ENCODE results near the gene MYRFL. TPM values are rescaled to one million over a fixed set of nuclear protein-coding genes. Genes with fewer than 3 reads are reported as not detected.

MYRFL gene
- total RNA-seq, 1 donor from 2014 or later: 0.13 TPM

GRCh38 chr12:69978020-69978419 lies 153.0 kb downstream of the MYRFL start:
- Mint-ChIP-seq H3K27me3 (ENCODE audit: unreplicated experiment) (no peaks in the 10 kb centered on the region), H3K4me1 (ENCODE audit: unreplicated experiment) (no peaks in the 10 kb centered on the region), H3K4me3 (ENCODE audit: unreplicated experiment) (no peak overlapping the region), H3K9me3 (ENCODE audit: unreplicated experiment) (no peaks in the 10 kb centered on the region), H3K27ac (ENCODE audit: unreplicated experiment) (no peak overlapping the region), H3K36me3 (ENCODE audit: unreplicated experiment) (no peaks in the 10 kb centered on the region)
- no peak for TF ChIP-seq CTCF (IDR thresholded peaks at IDR 0.05)
- DNase-seq (ENCODE audit: extremely low spot score, unreplicated experiment): no peak

- H3K4me3 Mint-ChIP-seq (ENCODE audit: unreplicated experiment): no peak overlapping the region
- no peak for DNase-seq (ENCODE audit: extremely low spot score, unreplicated experiment)
- H3K27ac Mint-ChIP-seq (ENCODE audit: unreplicated experiment): no peak overlapping the region
- H3K36me3 Mint-ChIP-seq (ENCODE audit: unreplicated experiment): no peaks in the 10 kb centered on the region
- H3K4me1 Mint-ChIP-seq (ENCODE audit: unreplicated experiment): no peaks in the 10 kb centered on the region
- H3K9me3 Mint-ChIP-seq (ENCODE audit: unreplicated experiment): no peaks in the 10 kb centered on the region
- TF ChIP-seq CTCF (IDR thresholded peaks at IDR 0.05): no peak
- no peaks in the 10 kb centered on the region for H3K27me3 Mint-ChIP-seq (ENCODE audit: unreplicated experiment)
Measured at GRCh38 chr12:69981881-69982475, 157.0 kb downstream of the MYRFL start.

GRCh38 chr12:69984241-69984640 lies 159.2 kb downstream of the MYRFL start:
- no peaks in the 10 kb centered on the region for H3K27me3 Mint-ChIP-seq (ENCODE audit: unreplicated experiment)

GRCh38 chr12:69985656-69986055 lies 160.6 kb downstream of the MYRFL start:
- H3K9me3 Mint-ChIP-seq (ENCODE audit: unreplicated experiment): no peaks in the 10 kb centered on the region
- peak; percentile 9 for TF ChIP-seq CTCF (IDR thresholded peaks at IDR 0.05)
- no peaks in the 10 kb centered on the region for H3K27me3 Mint-ChIP-seq (ENCODE audit: unreplicated experiment)
- H3K27ac Mint-ChIP-seq (ENCODE audit: unreplicated experiment): no peak overlapping the region
- DNase-seq (ENCODE audit: extremely low spot score, unreplicated experiment): no peak
- no peak overlapping the region for H3K4me3 Mint-ChIP-seq (ENCODE audit: unreplicated experiment)
- no peaks in the 10 kb centered on the region for H3K4me1 Mint-ChIP-seq (ENCODE audit: unreplicated experiment)
- no peaks in the 10 kb centered on the region for H3K36me3 Mint-ChIP-seq (ENCODE audit: unreplicated experiment)

More at GRCh38 chr12:69984241-69984640, 159.2 kb downstream of the MYRFL start:
- DNase-seq (ENCODE audit: extremely low spot score, unreplicated experiment): no peak
- H3K4me1 Mint-ChIP-seq (ENCODE audit: unreplicated experiment): no peaks in the 10 kb centered on the region
- TF ChIP-seq CTCF (IDR thresholded peaks at IDR 0.05): no peak
- no peaks in the 10 kb centered on the region for H3K36me3 Mint-ChIP-seq (ENCODE audit: unreplicated experiment)
- H3K27ac Mint-ChIP-seq (ENCODE audit: unreplicated experiment): no peak overlapping the region
- no peak overlapping the region for H3K4me3 Mint-ChIP-seq (ENCODE audit: unreplicated experiment)
- H3K9me3 Mint-ChIP-seq (ENCODE audit: unreplicated experiment): no peaks in the 10 kb centered on the region

GRCh38 chr12:69986114-69986513 lies 161.1 kb downstream of the MYRFL start:
- Mint-ChIP-seq H3K36me3 (ENCODE audit: unreplicated experiment) (no peaks in the 10 kb centered on the region), H3K4me1 (ENCODE audit: unreplicated experiment) (no peaks in the 10 kb centered on the region), H3K27me3 (ENCODE audit: unreplicated experiment) (no peaks in the 10 kb centered on the region), H3K9me3 (ENCODE audit: unreplicated experiment) (no peaks in the 10 kb centered on the region), H3K4me3 (ENCODE audit: unreplicated experiment) (no peak overlapping the region), H3K27ac (ENCODE audit: unreplicated experiment) (no peak overlapping the region)
- TF ChIP-seq CTCF (IDR thresholded peaks at IDR 0.05): no peak
- DNase-seq (ENCODE audit: extremely low spot score, unreplicated experiment): no peak

All from osteocyte (in vitro differentiated cells).